Measurements from ENCODE around the gene USP15.

USP15 gene

DNA sequence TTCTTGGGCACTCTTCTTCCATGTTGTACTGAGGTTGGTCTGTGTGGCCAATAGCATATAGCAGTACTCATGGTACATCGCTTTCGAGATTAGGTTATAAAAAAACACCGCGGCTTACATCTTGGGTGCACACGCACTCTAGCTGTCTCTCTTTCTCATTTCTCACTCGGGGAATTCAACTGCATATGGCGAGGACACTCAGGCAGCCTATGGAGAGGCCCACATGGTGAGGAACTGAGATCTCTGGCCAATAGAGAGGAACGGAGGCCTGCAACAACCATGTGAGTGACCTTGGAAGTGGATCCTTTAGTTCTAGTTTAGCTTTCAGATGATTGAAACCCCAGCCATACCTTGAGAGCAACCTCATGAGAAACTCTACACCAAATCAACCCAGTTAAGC is 45.6 kb downstream of the USP15 start:
- Histone ChIP-seq H3K9me2 (replicated peaks; ENCODE audit: control insufficient read depth, low read length) (no peaks in the 10 kb centered on the region), H4K20me1 (ENCODE audit: control insufficient read depth, insufficient read depth, low read depth, low read length) (no peaks in the 10 kb centered on the region), H3K4me3 (ENCODE audit: low read length) (no peak overlapping the region), H3K27ac (ENCODE audit: low read depth, low read length) (no peak overlapping the region), H3K4me2 (ENCODE audit: low read length) (no peak overlapping the region), H3K27me3 (ENCODE audit: control insufficient read depth, low read length) (no peaks in the 10 kb centered on the region), H3F3A (ENCODE audit: control insufficient read depth, insufficient read depth) (no peaks in the 10 kb centered on the region), H3K4me1 (ENCODE audit: control insufficient read depth, low read length) (peaks cover 6% of the 10 kb centered on the region), H3K79me2 (ENCODE audit: control insufficient read depth, low read length) (peaks cover 23% of the 10 kb centered on the region), H3K9me3 (ENCODE audit: control insufficient read depth, insufficient read depth, low read length) (no peaks in the 10 kb centered on the region), H3K36me3 (ENCODE audit: control insufficient read depth, low read length) (peaks cover 77% of the 10 kb centered on the region)
- no peak for TF ChIP-seq CTCF (IDR thresholded peaks at IDR 0.05; ENCODE audit: low read depth, low read length, poor library complexity, severe bottlenecking)

GRCh38 chr12:62306569-62307530 is 46.6 kb downstream of the USP15 start:
- H4K20me1 ChIP-seq (ENCODE audit: control insufficient read depth, insufficient read depth, low read depth, low read length): no peaks in the 10 kb centered on the region
- no peak overlapping the region for H3K4me2 ChIP-seq (ENCODE audit: low read length)
- peaks cover 7% of the 10 kb centered on the region for H3K4me1 ChIP-seq (ENCODE audit: control insufficient read depth, low read length)
- TF ChIP-seq EZH2phosphoT487 (IDR thresholded peaks at IDR 0.05; ENCODE audit: borderline replicate concordance, low read length): no peak
- no peak for TF ChIP-seq CTCF (IDR thresholded peaks at IDR 0.05; ENCODE audit: low read depth, low read length, poor library complexity, severe bottlenecking)
- no peaks in the 10 kb centered on the region for H3F3A ChIP-seq (ENCODE audit: control insufficient read depth, insufficient read depth)
- H3K27me3 ChIP-seq (ENCODE audit: control insufficient read depth, low read length): no peaks in the 10 kb centered on the region
- no peaks in the 10 kb centered on the region for H3K9me3 ChIP-seq (ENCODE audit: control insufficient read depth, insufficient read depth, low read length)
- peaks cover 23% of the 10 kb centered on the region for H3K79me2 ChIP-seq (ENCODE audit: control insufficient read depth, low read length)
- no peak overlapping the region for H3K4me3 ChIP-seq (ENCODE audit: low read length)
- H3K27ac ChIP-seq (ENCODE audit: low read depth, low read length): no peak overlapping the region
- H3K36me3 ChIP-seq (ENCODE audit: control insufficient read depth, low read length): peaks cover 69% of the 10 kb centered on the region
- no peaks in the 10 kb centered on the region for H3K9me2 ChIP-seq (replicated peaks; ENCODE audit: control insufficient read depth, low read length)

- Histone ChIP-seq H3K4me2 (ENCODE audit: low read length) (no peak overlapping the region), H3K27me3 (ENCODE audit: control insufficient read depth, low read length) (no peaks in the 10 kb centered on the region), H3K9me2 (replicated peaks; ENCODE audit: control insufficient read depth, low read length) (no peaks in the 10 kb centered on the region), H3K9me3 (ENCODE audit: control insufficient read depth, insufficient read depth, low read length) (no peaks in the 10 kb centered on the region), H3K4me1 (ENCODE audit: control insufficient read depth, low read length) (peaks cover 7% of the 10 kb centered on the region), H3K79me2 (ENCODE audit: control insufficient read depth, low read length) (peaks cover 22% of the 10 kb centered on the region), H3F3A (ENCODE audit: control insufficient read depth, insufficient read depth) (no peaks in the 10 kb centered on the region), H3K27ac (ENCODE audit: low read depth, low read length) (no peak overlapping the region), H3K36me3 (ENCODE audit: control insufficient read depth, low read length) (peaks cover 57% of the 10 kb centered on the region), H3K4me3 (ENCODE audit: low read length) (no peak overlapping the region), H4K20me1 (ENCODE audit: control insufficient read depth, insufficient read depth, low read depth, low read length) (no peaks in the 10 kb centered on the region)
- TF ChIP-seq CTCF (IDR thresholded peaks at IDR 0.05; ENCODE audit: low read depth, low read length, poor library complexity, severe bottlenecking) (no peak), EZH2phosphoT487 (IDR thresholded peaks at IDR 0.05; ENCODE audit: borderline replicate concordance, low read length) (no peak)
Measured at GRCh38 chr12:62308201-62308600, 48.0 kb downstream of the USP15 start.
